OCI-LY7 (cell line): ENCODE results near the gene ZBED1. TPM values are rescaled to one million over a fixed set of nuclear protein-coding genes. Genes with fewer than 3 reads are reported as not detected.
"Not testable (repeated sequence)": the region's sequence is repeated elsewhere in the genome, so short reads cannot be mapped to it uniquely, and the experiment has no call there.

Source experiments
- BruUV-seq: library from RNA; stranded (reverse); fragments of 400-500 nt; replicated peaks from 2 replicates; lab custom pipeline; 2021; lab: Mats Ljungman, UMichigan
- CTCF ChIA-PET: fragments of 300-600 bp; sonication (Branson Sonifier 250); formaldehyde crosslinking; loops from one replicate; lab custom pipeline; 2022; ENCODE audit warnings: antibody characterized with exemption; ENCODE audit not compliant: unreplicated experiment; lab: Charles Lee
- POLR2A ChIA-PET: fragments of 300-600 bp; sonication (Branson Sonifier 250); formaldehyde crosslinking; loops from one replicate; lab custom pipeline; 2022; ENCODE audit warnings: antibody characterized with exemption; lab: Charles Lee
- DNase-seq: peaks from one replicate; pipeline ENCODE4 v3.0.0-alpha.2; 2015; ENCODE audit warnings: low spot score
- H2AFZ ChIP-seq: fragments of 200-600 bp; sonication (generic), shearing (Covaris generic); 2 replicates; pipeline ENCODE4 v1.6.1; 2014; ENCODE audit warnings: mild to moderate bottlenecking, antibody characterized with exemption, low read length, moderate library complexity
- H3K27ac ChIP-seq: fragments of 200-600 bp; sonication (generic); 2 replicates; pipeline ENCODE4 v1.5.1; 2014; ENCODE audit warnings: mixed run types, low read depth, mild to moderate bottlenecking, moderate library complexity, low read length, inconsistent platforms; ENCODE audit not compliant: poor library complexity, severe bottlenecking
- H3K36me3 ChIP-seq: fragments of 200-600 bp; sonication (generic); 2 replicates; pipeline ENCODE4 v1.6.1; 2014; ENCODE audit warnings: mild to moderate bottlenecking, antibody characterized with exemption, low read length, moderate library complexity, mixed read lengths; ENCODE audit not compliant: insufficient read depth
- H3K4me1 ChIP-seq: fragments of 200-600 bp; sonication (generic); 2 replicates; pipeline ENCODE4 v1.5.1; 2014; ENCODE audit warnings: mild to moderate bottlenecking, low read length; ENCODE audit not compliant: insufficient read depth, poor library complexity, severe bottlenecking
- H3K4me2 ChIP-seq: fragments of 200-600 bp; sonication (generic); 2 replicates; pipeline ENCODE4 v1.6.1; 2014; ENCODE audit warnings: mild to moderate bottlenecking, low read length
- H3K4me3 ChIP-seq: fragments of 200-600 bp; sonication (generic); 2 replicates; pipeline ENCODE4 v1.5.1; 2014; ENCODE audit warnings: mild to moderate bottlenecking, low read depth, low read length; ENCODE audit not compliant: poor library complexity, severe bottlenecking
- H3K79me2 ChIP-seq: fragments of 200-600 bp; sonication (generic); 2 replicates; pipeline ENCODE4 v1.6.1; 2016; ENCODE audit warnings: low read depth, mild to moderate bottlenecking, low read length, moderate library complexity, mixed read lengths; ENCODE audit not compliant: insufficient read depth
- H3K9me2 ChIP-seq: fragments of 200-600 bp; sonication (generic); 2 replicates; pipeline ENCODE4 v1.6.1; 2016; ENCODE audit warnings: mild to moderate bottlenecking, low read length, mixed read lengths; ENCODE audit not compliant: insufficient read depth
- H3K9me3 ChIP-seq: fragments of 200-600 bp; sonication (generic); 2 replicates; pipeline ENCODE4 v1.6.1; 2014; ENCODE audit warnings: mild to moderate bottlenecking, mixed run types, low read length, mixed read lengths
- H4K20me1 ChIP-seq: fragments of 200-600 bp; sonication (generic); 2 replicates; pipeline ENCODE4 v1.6.1; 2014; ENCODE audit warnings: mild to moderate bottlenecking, antibody characterized with exemption, low read length, moderate library complexity, mixed read lengths; ENCODE audit not compliant: insufficient read depth
- EZH2phosphoT487 ChIP-seq: fragments of 200-600 bp; sonication (generic); IDR thresholded peaks from 2 replicates; pipeline ENCODE4 v1.6.1; 2018; ENCODE audit warnings: low read depth, borderline replicate concordance, mild to moderate bottlenecking, mixed run types, antibody characterized with exemption, low read length, moderate library complexity, mixed read lengths
- intact Hi-C: fragments of 100-400 bp; cut with micrococcal nuclease; formaldehyde crosslinking; loops from one replicate; pipeline ENCODE4 v1.10.0; 2022; ENCODE audit not compliant: unreplicated experiment
- total RNA-seq, 2 experiments: library from RNA; depleted of rRNA in 1 of 2; stranded (reverse); fragments of >200 nt in 1 of 2; shearing (Covaris generic) in 1 of 2; gene quantifications; 2 replicates each; pipeline ENCODE4 v1.2.3, GENCODE V29; 2014 to 2022
- TF ChIP-seq, protein P1 (sequence below): fragments of 200-600 bp; sonication (generic); conservative IDR thresholded peaks from 2 replicates; pipeline ENCODE4 v1.5.1; 2014; ENCODE audit warnings: mild to moderate bottlenecking, antibody characterized with exemption, low read length, moderate library complexity, mixed read lengths

Gene ZBED1
- total RNA-seq, 2 experiments from 2014 or later, result 57.6 to 58.7 TPM

GRCh38 chrX:2471641-2472040, 29.1 kb downstream of the ZBED1 start:
- Histone ChIP-seq H2AFZ (no peak overlapping the region), H3K9me2 (no peaks in the 10 kb centered on the region), H3K4me1 (no peaks in the 10 kb centered on the region), H4K20me1 (no peaks in the 10 kb centered on the region), H3K79me2 (peaks cover 8% of the 10 kb centered on the region; the same call in 1 of the 2 replicates), H3K9me3 (no peaks in the 10 kb centered on the region), H3K4me3 (no peak overlapping the region), H3K27ac (no peak overlapping the region), H3K4me2 (no peak overlapping the region), H3K36me3 (no peaks in the 10 kb centered on the region)
- TF ChIP-seq EZH2phosphoT487, result no peak
- TF ChIP-seq, protein P1, sequence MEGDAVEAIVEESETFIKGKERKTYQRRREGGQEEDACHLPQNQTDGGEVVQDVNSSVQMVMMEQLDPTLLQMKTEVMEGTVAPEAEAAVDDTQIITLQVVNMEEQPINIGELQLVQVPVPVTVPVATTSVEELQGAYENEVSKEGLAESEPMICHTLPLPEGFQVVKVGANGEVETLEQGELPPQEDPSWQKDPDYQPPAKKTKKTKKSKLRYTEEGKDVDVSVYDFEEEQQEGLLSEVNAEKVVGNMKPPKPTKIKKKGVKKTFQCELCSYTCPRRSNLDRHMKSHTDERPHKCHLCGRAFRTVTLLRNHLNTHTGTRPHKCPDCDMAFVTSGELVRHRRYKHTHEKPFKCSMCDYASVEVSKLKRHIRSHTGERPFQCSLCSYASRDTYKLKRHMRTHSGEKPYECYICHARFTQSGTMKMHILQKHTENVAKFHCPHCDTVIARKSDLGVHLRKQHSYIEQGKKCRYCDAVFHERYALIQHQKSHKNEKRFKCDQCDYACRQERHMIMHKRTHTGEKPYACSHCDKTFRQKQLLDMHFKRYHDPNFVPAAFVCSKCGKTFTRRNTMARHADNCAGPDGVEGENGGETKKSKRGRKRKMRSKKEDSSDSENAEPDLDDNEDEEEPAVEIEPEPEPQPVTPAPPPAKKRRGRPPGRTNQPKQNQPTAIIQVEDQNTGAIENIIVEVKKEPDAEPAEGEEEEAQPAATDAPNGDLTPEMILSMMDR, result no peak
- no TSS peak for BruUV-seq
- CTCF ChIA-PET, result no interaction called here
- intact Hi-C loops, result no loop called here
- POLR2A ChIA-PET, result no interaction called here
- no peak for DNase-seq

GRCh38 chrX:2471126-2471525, 29.6 kb downstream of the ZBED1 start:
- CTCF ChIA-PET, result not testable (repeated sequence)

GRCh38 chrX:2469852-2470251, 30.9 kb downstream of the ZBED1 start:
- H3K27ac ChIP-seq, H3K4me1 ChIP-seq, H3K79me2 ChIP-seq, POLR2A ChIA-PET, H3K9me3 ChIP-seq, intact Hi-C loops, DNase-seq, H3K9me2 ChIP-seq, BruUV-seq, H3K4me2 ChIP-seq, H4K20me1 ChIP-seq, H3K36me3 ChIP-seq, H3K4me3 ChIP-seq, CTCF ChIA-PET, H2AFZ ChIP-seq: not testable (repeated sequence)

More at GRCh38 chrX:2471126-2471525, 29.6 kb downstream of the ZBED1 start:
- H3K9me3 ChIP-seq, H3K36me3 ChIP-seq, H3K79me2 ChIP-seq, H3K4me3 ChIP-seq, H3K4me2 ChIP-seq, DNase-seq, H3K27ac ChIP-seq, H4K20me1 ChIP-seq, H2AFZ ChIP-seq, intact Hi-C loops, POLR2A ChIA-PET, BruUV-seq, H3K9me2 ChIP-seq, H3K4me1 ChIP-seq: not testable (repeated sequence)

- H3K79me2 ChIP-seq, result peaks cover 8% of the 10 kb centered on the region; the same call in 1 of the 2 replicates
- no TSS peak for BruUV-seq
- intact Hi-C loops, result no loop called here
Observed at GRCh38 chrX:2469196-2469685, 31.5 kb downstream of the ZBED1 start.

More at GRCh38 chrX:2469196-2469685, 31.5 kb downstream of the ZBED1 start:
- H3K4me1 ChIP-seq, result no peaks in the 10 kb centered on the region
- no peak overlapping the region for H3K4me2 ChIP-seq
- H3K36me3 ChIP-seq, result no peaks in the 10 kb centered on the region
- H3K4me3 ChIP-seq, result no peak overlapping the region
- no peak overlapping the region for H2AFZ ChIP-seq
- no peaks in the 10 kb centered on the region for H4K20me1 ChIP-seq
- no peaks in the 10 kb centered on the region for H3K9me3 ChIP-seq
- ChIA-PET POLR2A (no interaction called here), CTCF (no interaction called here)
- H3K27ac ChIP-seq, result no peak overlapping the region
- TF ChIP-seq EZH2phosphoT487, result no peak
- TF ChIP-seq, protein P1, result no peak
- H3K9me2 ChIP-seq, result no peaks in the 10 kb centered on the region
- DNase-seq, result no peak
